ENCODE measurements around the gene ADGRV1.

Gene ADGRV1

GRCh38 chr5:91072881-91073280, 514.3 kb downstream of the ADGRV1 start:
- no peak for DNase-seq (ENCODE audit: low spot score)

- no peak for DNase-seq (ENCODE audit: low spot score)
Measured at GRCh38 chr5:91074615-91075014, 516.0 kb downstream of the ADGRV1 start.

- no peak for DNase-seq (ENCODE audit: low spot score)
Measured at GRCh38 chr5:91076138-91076537, 517.5 kb downstream of the ADGRV1 start.

GRCh38 chr5:91077623-91078022, 519.0 kb downstream of the ADGRV1 start:
- DNase-seq (ENCODE audit: low spot score), result no peak

- no peak for DNase-seq (ENCODE audit: low spot score)
Measured at GRCh38 chr5:91079037-91079436, 520.4 kb downstream of the ADGRV1 start.

GRCh38 chr5:91089758-91090157, 531.2 kb downstream of the ADGRV1 start:
- no peak for DNase-seq (ENCODE audit: low spot score)

- DNase-seq (ENCODE audit: low spot score), result no peak
Measured at GRCh38 chr5:91090995-91091394, 532.4 kb downstream of the ADGRV1 start.

GRCh38 chr5:91091471-91092234, 533.1 kb downstream of the ADGRV1 start:
- no peak for DNase-seq (ENCODE audit: low spot score)

GRCh38 chr5:91092859-91093783, 534.5 kb downstream of the ADGRV1 start:
- DNase-seq (ENCODE audit: low spot score), result peak; percentile 8

- DNase-seq (ENCODE audit: low spot score), result no peak
Measured at GRCh38 chr5:91095313-91095712, 536.7 kb downstream of the ADGRV1 start.

- DNase-seq (ENCODE audit: low spot score), result no peak
Measured at GRCh38 chr5:91095786-91096385, 537.3 kb downstream of the ADGRV1 start.

GRCh38 chr5:91098541-91098940, 539.9 kb downstream of the ADGRV1 start:
- no peak for DNase-seq (ENCODE audit: low spot score)

GRCh38 chr5:91101600-91102379, 543.2 kb downstream of the ADGRV1 start:
- DNase-seq (ENCODE audit: low spot score), result peak; percentile 56

- DNase-seq (ENCODE audit: low spot score), result no peak
Measured at GRCh38 chr5:91103353-91104061, 544.9 kb downstream of the ADGRV1 start.

GRCh38 chr5:91104062-91104448, 545.5 kb downstream of the ADGRV1 start:
- no peak for DNase-seq (ENCODE audit: low spot score)

- no peak for DNase-seq (ENCODE audit: low spot score)
Measured at GRCh38 chr5:91106842-91107511, 548.4 kb downstream of the ADGRV1 start.

- no peak for DNase-seq (ENCODE audit: low spot score)
Measured at GRCh38 chr5:91109634-91110033, 551.0 kb downstream of the ADGRV1 start.

- no peak for DNase-seq (ENCODE audit: low spot score)
Measured at GRCh38 chr5:91110686-91111085, 552.1 kb downstream of the ADGRV1 start.

GRCh38 chr5:91111473-91112238, 553.1 kb downstream of the ADGRV1 start:
- DNase-seq (ENCODE audit: low spot score), result no peak

GRCh38 chr5:91114658-91115057, 556.1 kb downstream of the ADGRV1 start:
- no peak for DNase-seq (ENCODE audit: low spot score)

Measured in HuH-7 (cell line).